Activated CD8-positive, alpha-beta T cell treated with anti-CD3 and anti-CD28 coated beads for 36 hours (primary cell): ENCODE results near the gene CADM2. TPM values are rescaled to one million over a fixed set of nuclear protein-coding genes. Genes with fewer than 3 reads are reported as not detected.

Source experiments
- ATAC-seq: fragments of 200-7000 bp; cut with Tn5 transposase; one replicate; pipeline ENCODE4 v1.10.0; 2021; ENCODE audit warnings: mild to moderate bottlenecking, moderate library complexity
- CTCF ChIA-PET: fragments of 350-600 bp; sonication (Branson Sonifier 250); formaldehyde crosslinking; loops from one replicate; lab custom pipeline; 2021; ENCODE audit warnings: antibody characterized with exemption; lab: Charles Lee
- POLR2A ChIA-PET: fragments of 350-600 bp; sonication (Branson Sonifier 250); formaldehyde crosslinking; loops from one replicate; lab custom pipeline; 2021; ENCODE audit warnings: antibody characterized with exemption; lab: Charles Lee
- DNase-seq: peaks from one replicate; pipeline ENCODE4 v3.0.0-alpha.2; 2020
- H3K27ac Mint-ChIP-seq: one replicate; pipeline ENCODE4 v1.8.0; 2021; ENCODE audit warnings: mild to moderate bottlenecking, mixed read lengths
- H3K27me3 Mint-ChIP-seq: one replicate; pipeline ENCODE4 v1.8.0; 2021; ENCODE audit warnings: mixed read lengths
- H3K36me3 Mint-ChIP-seq: one replicate; pipeline ENCODE4 v1.8.0; 2021; ENCODE audit warnings: low read depth, mixed read lengths
- H3K4me1 Mint-ChIP-seq: one replicate; pipeline ENCODE4 v1.8.0; 2021; ENCODE audit warnings: low read depth, mixed read lengths
- H3K4me3 Mint-ChIP-seq: one replicate; pipeline ENCODE4 v1.8.0; 2021; ENCODE audit warnings: mild to moderate bottlenecking, moderate library complexity, mixed read lengths
- H3K9me3 Mint-ChIP-seq: one replicate; pipeline ENCODE4 v1.8.0; 2021; ENCODE audit warnings: mixed read lengths
- intact Hi-C: fragments of 100-400 bp; cut with micrococcal nuclease; formaldehyde crosslinking; loops from one replicate; pipeline ENCODE4 v1.10.0; 2022
- total RNA-seq, 2 experiments: library from RNA; stranded (reverse); gene quantifications; one replicate each; pipeline ENCODE4 v1.2.3, GENCODE V29; 2021
- TF ChIP-seq, protein P1 (sequence below): fragments of 200-600 bp; IDR thresholded peaks from one replicate; pipeline ENCODE4 v1.8.0; 2022; ENCODE audit warnings: antibody characterized with exemption, mild to moderate bottlenecking

CADM2 gene
- total RNA-seq, 2 experiments from 2014 or later: 0.38 TPM; not detected in 1

DNA sequence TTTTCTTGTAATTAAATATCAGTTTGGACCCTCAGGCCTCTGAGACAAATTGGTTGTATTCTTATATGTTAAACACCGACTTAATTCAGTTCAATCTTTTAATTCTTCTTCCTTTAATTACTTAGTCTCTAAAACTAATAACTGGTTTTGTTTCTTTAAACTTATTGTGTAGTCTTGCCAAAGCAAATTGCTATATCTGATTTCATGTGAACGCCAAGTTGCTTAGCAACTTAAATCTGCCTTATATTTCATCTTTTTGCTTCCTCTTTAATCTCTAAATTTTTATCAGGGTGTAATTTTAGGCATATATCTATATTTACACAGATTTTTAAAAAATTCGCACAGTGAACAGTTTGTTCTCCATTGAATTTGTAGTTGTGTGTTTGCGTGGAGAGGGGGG lies 82.2 kb downstream of the CADM2 start:
- ChIA-PET CTCF (no interaction called here), POLR2A (no interaction called here)
- Mint-ChIP-seq H3K9me3 (peaks cover 5% of the 10 kb centered on the region), H3K36me3 (no peaks in the 10 kb centered on the region), H3K27ac (no peak overlapping the region), H3K4me1 (no peaks in the 10 kb centered on the region), H3K27me3 (no peaks in the 10 kb centered on the region), H3K4me3 (no peak overlapping the region)
- TF ChIP-seq, protein P1, sequence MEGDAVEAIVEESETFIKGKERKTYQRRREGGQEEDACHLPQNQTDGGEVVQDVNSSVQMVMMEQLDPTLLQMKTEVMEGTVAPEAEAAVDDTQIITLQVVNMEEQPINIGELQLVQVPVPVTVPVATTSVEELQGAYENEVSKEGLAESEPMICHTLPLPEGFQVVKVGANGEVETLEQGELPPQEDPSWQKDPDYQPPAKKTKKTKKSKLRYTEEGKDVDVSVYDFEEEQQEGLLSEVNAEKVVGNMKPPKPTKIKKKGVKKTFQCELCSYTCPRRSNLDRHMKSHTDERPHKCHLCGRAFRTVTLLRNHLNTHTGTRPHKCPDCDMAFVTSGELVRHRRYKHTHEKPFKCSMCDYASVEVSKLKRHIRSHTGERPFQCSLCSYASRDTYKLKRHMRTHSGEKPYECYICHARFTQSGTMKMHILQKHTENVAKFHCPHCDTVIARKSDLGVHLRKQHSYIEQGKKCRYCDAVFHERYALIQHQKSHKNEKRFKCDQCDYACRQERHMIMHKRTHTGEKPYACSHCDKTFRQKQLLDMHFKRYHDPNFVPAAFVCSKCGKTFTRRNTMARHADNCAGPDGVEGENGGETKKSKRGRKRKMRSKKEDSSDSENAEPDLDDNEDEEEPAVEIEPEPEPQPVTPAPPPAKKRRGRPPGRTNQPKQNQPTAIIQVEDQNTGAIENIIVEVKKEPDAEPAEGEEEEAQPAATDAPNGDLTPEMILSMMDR: no peak
- intact Hi-C loops: no loop called here
- ATAC-seq: no peak
- no peak for DNase-seq

DNA sequence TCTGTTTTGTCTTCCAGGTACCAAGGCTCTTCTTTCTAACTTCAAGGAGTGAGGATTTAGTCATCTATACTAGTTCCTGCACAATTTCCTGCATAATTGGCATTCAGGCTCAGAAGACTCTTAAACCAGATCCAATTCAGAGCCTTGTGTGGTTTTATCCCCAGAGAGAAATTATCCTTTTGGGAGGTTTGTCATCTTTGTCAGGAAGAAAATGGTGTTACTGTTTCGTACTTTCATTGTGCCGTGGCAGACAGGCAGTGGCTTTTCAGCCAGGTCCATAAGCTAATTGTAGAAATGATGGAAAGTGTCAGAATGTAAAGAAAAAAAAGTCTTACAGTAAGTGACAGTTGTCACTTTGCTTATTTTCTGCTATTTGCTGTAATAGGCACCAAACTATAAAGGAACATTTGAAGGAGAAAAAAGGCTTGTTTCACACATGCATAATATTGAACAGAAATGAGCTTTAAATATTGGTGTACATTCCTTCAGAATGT lies 82.8 kb downstream of the CADM2 start:
- Mint-ChIP-seq H3K9me3 (peaks cover 5% of the 10 kb centered on the region), H3K27ac (no peak overlapping the region), H3K36me3 (no peaks in the 10 kb centered on the region), H3K4me1 (no peaks in the 10 kb centered on the region), H3K27me3 (no peaks in the 10 kb centered on the region), H3K4me3 (no peak overlapping the region)
- intact Hi-C loops: no loop called here
- ChIA-PET CTCF (no interaction called here), POLR2A (no interaction called here)
- DNase-seq: no peak
- ATAC-seq: no peak
- TF ChIP-seq, protein P1: no peak

DNA sequence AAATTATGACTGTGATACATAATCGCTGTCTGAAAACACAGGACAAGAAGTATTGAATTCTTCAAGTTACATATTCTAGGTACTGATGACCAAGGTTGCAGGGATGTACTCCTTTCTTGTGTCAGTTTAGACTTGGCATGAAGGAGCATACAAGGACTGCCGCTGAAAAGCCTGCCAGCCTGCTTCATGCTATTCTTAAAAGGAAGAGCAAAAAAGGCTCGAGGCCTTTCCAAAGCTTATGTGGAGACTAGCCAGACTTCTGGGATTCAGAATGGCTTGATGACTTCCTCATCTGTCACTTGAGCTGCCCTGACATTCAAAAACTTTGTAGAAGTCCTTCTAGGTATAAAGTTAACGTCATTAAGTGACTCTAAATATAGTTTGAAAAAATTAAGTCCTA lies 92.0 kb downstream of the CADM2 start:
- Mint-ChIP-seq H3K36me3 (no peaks in the 10 kb centered on the region), H3K4me1 (no peaks in the 10 kb centered on the region), H3K27me3 (no peaks in the 10 kb centered on the region), H3K27ac (no peak overlapping the region), H3K9me3 (peaks cover 6% of the 10 kb centered on the region), H3K4me3 (no peak overlapping the region)
- TF ChIP-seq, protein P1: no peak
- ATAC-seq (no peak), DNase-seq (no peak)
- POLR2A ChIA-PET: no interaction called here
- CTCF ChIA-PET: no interaction called here
- intact Hi-C loops: no loop called here

DNA sequence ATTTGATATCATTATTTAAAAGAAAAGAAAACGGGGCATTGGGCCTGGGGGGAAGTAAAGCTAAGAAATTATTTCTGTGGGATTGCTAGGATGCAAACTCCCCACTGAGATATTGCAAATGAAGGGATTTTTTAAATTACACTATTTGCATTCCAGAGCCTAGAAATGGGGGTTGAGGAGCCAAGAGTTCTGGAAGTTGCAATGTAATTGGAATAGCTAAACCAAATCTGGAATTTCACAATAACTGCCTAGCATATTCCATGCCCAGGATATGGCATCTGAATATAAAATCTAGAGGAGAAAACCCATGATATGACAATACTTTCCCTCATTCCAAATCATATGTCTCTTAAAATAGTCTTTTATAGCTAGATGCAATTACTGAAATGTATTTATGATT lies 93.0 kb downstream of the CADM2 start:
- no peaks in the 10 kb centered on the region for H3K36me3 Mint-ChIP-seq
- TF ChIP-seq, protein P1: no peak
- no peak for ATAC-seq
- no peak overlapping the region for H3K27ac Mint-ChIP-seq
- no peak for DNase-seq
- intact Hi-C loops: no loop called here
- no peaks in the 10 kb centered on the region for H3K4me1 Mint-ChIP-seq
- ChIA-PET POLR2A (no interaction called here), CTCF (no interaction called here)
- H3K27me3 Mint-ChIP-seq: no peaks in the 10 kb centered on the region
- H3K4me3 Mint-ChIP-seq: no peak overlapping the region
- H3K9me3 Mint-ChIP-seq: peaks cover 9% of the 10 kb centered on the region

DNA sequence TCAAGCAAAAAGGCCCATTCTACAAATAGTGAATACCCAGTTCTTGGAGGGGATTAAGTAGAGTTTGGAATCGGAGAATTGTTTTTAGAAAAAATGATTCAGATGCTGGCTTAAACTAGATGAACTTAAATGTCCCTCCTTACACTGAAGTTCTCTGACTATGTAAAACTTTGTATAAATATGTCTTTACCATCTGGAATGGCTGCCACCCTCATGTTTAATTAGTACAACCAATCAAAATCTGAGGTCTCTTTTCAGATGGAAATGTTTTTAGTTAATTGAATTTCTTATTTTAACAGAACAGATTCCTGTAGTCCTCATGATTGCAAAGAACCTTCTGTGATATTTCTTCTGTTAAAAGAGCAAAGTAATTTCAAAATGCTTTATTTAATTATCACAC lies 94.8 kb downstream of the CADM2 start:
- Mint-ChIP-seq H3K9me3 (peaks cover 7% of the 10 kb centered on the region), H3K4me1 (no peaks in the 10 kb centered on the region), H3K27me3 (no peaks in the 10 kb centered on the region), H3K4me3 (no peak overlapping the region), H3K27ac (no peak overlapping the region), H3K36me3 (no peaks in the 10 kb centered on the region)
- no peak for ATAC-seq
- POLR2A ChIA-PET: no interaction called here
- TF ChIP-seq, protein P1: no peak
- no peak for DNase-seq
- CTCF ChIA-PET: no interaction called here
- intact Hi-C loops: no loop called here
